Muscle of leg (tissue), 16 donors: Measurements from ENCODE around the gene RGS3. TPM values are rescaled to one million over a fixed set of nuclear protein-coding genes. Genes with fewer than 3 reads are reported as not detected.

Experiments used
- DNase-seq: peaks from one replicate; pipeline ENCODE4 v3.0.0; 2013
- H3K27ac ChIP-seq: one replicate; pipeline ENCODE4 v1.5.1; 2013; ENCODE audit warnings: mild to moderate bottlenecking, low read length, control low read depth
- H3K27me3 ChIP-seq: one replicate; pipeline ENCODE4 v1.6.1; 2013; ENCODE audit warnings: low read length; ENCODE audit not compliant: control insufficient read depth, insufficient read depth
- H3K36me3 ChIP-seq: one replicate; pipeline ENCODE4 v1.6.1; 2013; ENCODE audit warnings: low read length; ENCODE audit not compliant: control insufficient read depth, insufficient read depth
- H3K4me1 ChIP-seq: one replicate; pipeline ENCODE4 v1.6.1; 2013; ENCODE audit warnings: low read length; ENCODE audit not compliant: control insufficient read depth, insufficient read depth
- H3K4me3 ChIP-seq: one replicate; pipeline ENCODE4 v1.5.1; 2013; ENCODE audit warnings: low read length, control low read depth
- H3K9me3 ChIP-seq: replicated peaks from 2 replicates; pipeline ENCODE4 v1.6.1; 2013; ENCODE audit warnings: low read depth, low read length; ENCODE audit not compliant: control insufficient read depth
- WGBS: methylation state at CpG from one replicate; pipeline ENCODE4 v1.1.5; 2013; ENCODE audit warnings: missing lambda C conversion rate; ENCODE audit not compliant: insufficient coverage; 5-methylcytosine and 5-hydroxymethylcytosine counted together
- long read RNA-seq, 11 donors: transcript quantifications; one replicate each; lab custom pipeline, GENCODE V29; 2026
- polyA plus RNA-seq, 8 donors: library from polyadenylated mRNA; unstranded; fragments of 120-200 nt; gene quantifications; one replicate each; pipeline versions ENCODE4 v1.2.1 to v1.2.3, GENCODE V29; 2013; ENCODE audit warnings: inconsistent platforms in 1 of 8, low replicate concordance in 1 of 8; ENCODE audit not compliant: insufficient read length in 8 of 8, insufficient read depth in 1 of 8
- total RNA-seq: library from RNA; stranded (reverse); fragments of 120-200 nt; gene quantifications from one replicate; pipeline ENCODE4 v1.2.4, GENCODE V29; 2013

Gene RGS3
- 52.4 TPM for total RNA-seq
- 10 to 100 TPM; 38.0 to 63.3 (median 49.0) TPM for polyA plus RNA-seq
- long read RNA-seq, donor 1, partial matches to known transcripts = 0 of 5 reads
- long read RNA-seq, donor 1, other reads (novel, unspliced or antisense) = 0 of 5 reads
- long read RNA-seq, donor 2 = 0 reads
- long read RNA-seq, donor 3, full-length matches to known transcripts = 17 of 17 reads
- long read RNA-seq, donor 3, partial matches to known transcripts = 0 of 17 reads
- long read RNA-seq, donor 3, other reads (novel, unspliced or antisense) = 0 of 17 reads
- long read RNA-seq, donor 4, transcript RGS3-211 (5 exons, 2,155 nt) = major isoform, 6 of 8 reads
- long read RNA-seq, donor 4, partial matches to known transcripts = 0 of 8 reads
- long read RNA-seq, donor 4, other reads (novel, unspliced or antisense) = 0 of 8 reads
- long read RNA-seq, donor 5, full-length matches to known transcripts = 41 of 62 reads
- long read RNA-seq, donor 5, partial matches to known transcripts = 21 of 62 reads
- long read RNA-seq, donor 5, other reads (novel, unspliced or antisense) = 0 of 62 reads
- long read RNA-seq, donor 6, full-length matches to known transcripts = 46 of 62 reads
- long read RNA-seq, donor 6, partial matches to known transcripts = 16 of 62 reads
- long read RNA-seq, donor 6, other reads (novel, unspliced or antisense) = 0 of 62 reads
- long read RNA-seq, donor 7, transcript RGS3-211 (5 exons, 2,155 nt) = major isoform, 22 of 39 reads
- long read RNA-seq, donor 7, partial matches to known transcripts = 14 of 39 reads
- long read RNA-seq, donor 7, other reads (novel, unspliced or antisense) = 0 of 39 reads
- long read RNA-seq, donor 8, transcript RGS3-211 (5 exons, 2,155 nt) = major isoform, 20 of 34 reads
- long read RNA-seq, donor 8, partial matches to known transcripts = 14 of 34 reads
- long read RNA-seq, donor 8, other reads (novel, unspliced or antisense) = 0 of 34 reads
- long read RNA-seq, donor 9, full-length matches to known transcripts = 18 of 18 reads
- long read RNA-seq, donor 9, partial matches to known transcripts = 0 of 18 reads
- long read RNA-seq, donor 9, other reads (novel, unspliced or antisense) = 0 of 18 reads
- long read RNA-seq, donor 10, full-length matches to known transcripts = 28 of 28 reads
- long read RNA-seq, donor 10, partial matches to known transcripts = 0 of 28 reads
- long read RNA-seq, donor 10, other reads (novel, unspliced or antisense) = 0 of 28 reads
- long read RNA-seq, donor 11, transcript RGS3-211 (5 exons, 2,155 nt) = major isoform, 11 of 13 reads
- long read RNA-seq, donor 11, partial matches to known transcripts = 0 of 13 reads
- long read RNA-seq, donor 11, other reads (novel, unspliced or antisense) = 0 of 13 reads

- Histone ChIP-seq H3K27me3 (peaks cover 13% of the 10 kb centered on the region), H3K4me1 (peaks cover 31% of the 10 kb centered on the region), H3K9me3 (peaks cover 3% of the 10 kb centered on the region), H3K36me3 (no peaks in the 10 kb centered on the region), H3K4me3 (peak within 1 kb of the TSS; percentile 45), H3K27ac (no peak within 1 kb of the TSS)
- peak; percentile 53 for DNase-seq
- 13% methylated on average over 46 of the region's 55 CpGs for WGBS
These were observed at the start of gene RGS3 for GRCh38 chr9:113463418-113464285. Gene RGS3, plus strand, starts transcription at chr9:113463727. Its CDS starts 76 bp downstream, at chr9:113463803.

DNA sequence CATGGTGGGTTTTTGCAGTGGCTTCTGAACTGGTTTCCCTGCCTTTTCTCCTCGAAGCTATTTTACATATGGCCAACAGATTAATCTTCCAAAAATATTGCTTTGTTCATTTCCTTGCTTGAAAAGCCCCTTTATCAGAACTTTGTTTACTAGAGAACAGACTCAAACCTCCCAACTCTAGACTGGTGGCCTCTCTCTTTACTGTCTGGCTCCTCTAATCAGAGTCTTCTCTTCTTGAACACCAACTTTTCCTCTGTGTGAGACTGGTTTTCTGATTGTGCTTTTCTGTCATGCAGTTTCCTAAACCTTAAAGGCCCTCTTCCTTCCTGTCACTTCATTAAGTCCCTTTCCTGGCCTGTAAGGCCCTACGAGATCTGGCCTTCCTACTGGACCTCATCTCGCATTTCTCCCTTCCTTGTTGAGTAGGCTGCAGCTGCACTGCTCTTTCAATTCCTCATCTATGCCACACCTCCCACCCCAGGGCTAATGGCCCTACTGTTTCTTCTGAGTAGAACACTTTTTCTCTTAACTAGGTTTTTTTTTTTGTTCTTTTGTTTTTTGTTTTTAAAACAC lies 47.3 kb upstream of the RGS3 start:
- peak; percentile 75 for DNase-seq
- Histone ChIP-seq H3K27ac (peak overlapping the region; percentile 74), H3K4me3 (no peak overlapping the region), H3K9me3 (no peaks in the 10 kb centered on the region), H3K36me3 (no peaks in the 10 kb centered on the region), H3K4me1 (peaks cover 6% of the 10 kb centered on the region), H3K27me3 (no peaks in the 10 kb centered on the region)
- 32% methylated on average over 3 of the region's 3 CpGs for WGBS

DNA sequence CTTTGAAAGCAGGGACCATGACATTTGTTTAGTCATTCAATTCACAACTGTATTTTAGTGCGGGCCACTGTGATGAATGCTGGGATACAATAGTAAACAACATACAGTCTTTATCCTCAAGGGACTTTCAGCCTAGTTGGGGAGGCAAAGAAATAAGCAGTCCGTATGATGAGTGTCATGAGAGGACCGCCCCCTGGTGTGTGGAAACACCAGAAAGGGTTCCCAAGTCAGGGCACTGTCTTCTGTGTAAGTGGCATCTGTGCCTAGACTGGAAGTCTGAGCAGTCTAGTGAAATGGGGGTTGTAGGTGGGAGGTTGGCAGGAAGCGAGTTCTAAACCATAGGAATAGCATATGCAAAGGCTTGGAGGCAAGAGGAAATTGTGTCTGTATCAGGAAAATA lies 46.2 kb upstream of the RGS3 start:
- 56% methylated on average over 3 of the region's 4 CpGs for WGBS
- H3K27ac ChIP-seq = no peak overlapping the region
- H3K4me1 ChIP-seq = no peaks in the 10 kb centered on the region
- H3K9me3 ChIP-seq = no peaks in the 10 kb centered on the region
- no peak for DNase-seq
- no peaks in the 10 kb centered on the region for H3K27me3 ChIP-seq
- H3K4me3 ChIP-seq = no peak overlapping the region
- no peaks in the 10 kb centered on the region for H3K36me3 ChIP-seq

GRCh38 chr9:113421726-113422125 lies 41.8 kb upstream of the RGS3 start:
- no peak overlapping the region for H3K4me3 ChIP-seq
- H3K4me1 ChIP-seq = no peaks in the 10 kb centered on the region
- no CpG with 5 or more reads among the region's 3 CpGs for WGBS
- no peak for DNase-seq
- no peaks in the 10 kb centered on the region for H3K9me3 ChIP-seq
- no peak overlapping the region for H3K27ac ChIP-seq
- H3K36me3 ChIP-seq = no peaks in the 10 kb centered on the region
- no peaks in the 10 kb centered on the region for H3K27me3 ChIP-seq

DNA sequence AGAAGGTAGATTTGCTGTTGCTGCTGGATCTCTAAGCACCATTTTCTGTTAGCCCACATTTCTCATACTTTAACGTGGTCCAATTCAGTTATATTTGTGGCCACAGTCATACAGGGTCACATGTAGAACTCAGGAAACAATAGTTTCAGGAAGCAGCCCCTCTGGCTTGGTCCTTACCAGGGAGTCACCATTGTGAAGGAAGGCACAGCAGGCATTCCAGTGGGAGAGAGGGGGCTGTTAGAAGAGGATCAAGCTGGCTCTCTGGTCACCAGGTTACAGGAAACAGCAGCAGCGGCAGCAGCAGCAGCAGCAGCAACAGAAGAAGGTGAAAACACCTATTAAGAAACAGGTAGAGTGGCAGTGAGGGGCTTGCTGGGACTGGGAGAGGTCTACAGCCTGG lies 38.5 kb upstream of the RGS3 start:
- H3K27me3 ChIP-seq = no peaks in the 10 kb centered on the region
- no peak for DNase-seq
- H3K36me3 ChIP-seq = no peaks in the 10 kb centered on the region
- H3K4me3 ChIP-seq = no peak overlapping the region
- no peaks in the 10 kb centered on the region for H3K9me3 ChIP-seq
- 34% methylated on average over 2 of the region's 2 CpGs for WGBS
- no peak overlapping the region for H3K27ac ChIP-seq
- no peaks in the 10 kb centered on the region for H3K4me1 ChIP-seq

DNA sequence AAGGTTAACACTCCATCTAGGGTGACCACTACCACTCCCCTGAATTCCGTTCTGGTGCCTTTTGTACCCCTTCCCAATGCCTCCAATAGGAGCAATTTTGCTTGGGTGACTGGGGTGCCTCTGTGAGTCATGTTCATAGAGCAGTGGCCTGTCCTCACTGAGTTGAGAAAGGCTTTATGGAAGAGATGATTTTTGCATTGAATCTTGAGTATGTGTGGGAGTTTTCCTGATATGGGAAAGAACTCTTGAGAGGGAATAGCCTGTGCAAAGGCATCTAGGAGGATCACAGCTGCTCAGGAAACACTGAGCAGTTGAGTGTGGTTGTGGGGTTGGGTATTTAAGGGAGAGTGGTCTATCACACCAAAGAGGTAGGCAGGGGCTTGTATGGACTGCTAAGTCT lies 36.8 kb upstream of the RGS3 start:
- no peaks in the 10 kb centered on the region for H3K9me3 ChIP-seq
- WGBS = no CpG with 5 or more reads among the region's 1 CpG

GRCh38 chr9:113427629-113428028 lies 35.9 kb upstream of the RGS3 start:
- H3K36me3 ChIP-seq = no peaks in the 10 kb centered on the region
- no peaks in the 10 kb centered on the region for H3K4me1 ChIP-seq
- H3K27ac ChIP-seq = no peak overlapping the region
- no peaks in the 10 kb centered on the region for H3K9me3 ChIP-seq
- H3K4me3 ChIP-seq = no peak overlapping the region
- 100% methylated on average over 1 of the region's 2 CpGs for WGBS
- no peaks in the 10 kb centered on the region for H3K27me3 ChIP-seq
- DNase-seq = no peak

More for the DNA sequence above, 36.8 kb upstream of the RGS3 start:
- Histone ChIP-seq H3K27me3 (no peaks in the 10 kb centered on the region), H3K27ac (no peak overlapping the region), H3K36me3 (no peaks in the 10 kb centered on the region), H3K4me1 (no peaks in the 10 kb centered on the region), H3K4me3 (no peak overlapping the region)
- no peak for DNase-seq

DNA sequence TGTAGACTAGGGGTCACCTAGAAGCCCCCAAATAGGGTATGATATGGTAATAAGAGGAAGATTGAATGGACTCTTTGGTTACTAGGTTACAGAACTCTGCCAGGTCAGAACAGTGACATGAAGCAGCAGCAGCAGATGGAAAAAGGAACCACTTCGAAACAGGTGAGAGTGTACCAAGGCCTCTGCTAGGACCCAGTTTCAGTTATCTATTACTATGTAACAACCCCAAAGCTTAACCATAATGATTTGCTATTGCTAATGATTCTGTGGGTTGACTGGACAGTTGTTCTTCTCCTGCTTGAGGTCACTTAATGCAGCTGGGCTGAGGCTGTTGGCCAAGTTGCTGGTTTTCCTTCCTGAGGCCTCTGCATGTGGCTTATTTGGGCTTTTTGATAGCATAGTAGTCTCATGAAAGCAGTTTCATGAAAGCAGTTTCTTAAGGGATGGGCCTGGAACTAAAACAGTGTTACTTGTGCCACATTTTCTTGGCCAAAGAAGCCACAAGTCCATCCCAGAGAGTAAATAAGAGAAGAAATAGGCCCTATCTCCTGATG lies 35.4 kb upstream of the RGS3 start:
- WGBS = no CpG with 5 or more reads among the region's 1 CpG
- Histone ChIP-seq H3K36me3 (no peaks in the 10 kb centered on the region), H3K9me3 (no peaks in the 10 kb centered on the region), H3K4me1 (no peaks in the 10 kb centered on the region), H3K27me3 (no peaks in the 10 kb centered on the region), H3K27ac (no peak overlapping the region), H3K4me3 (no peak overlapping the region)
- DNase-seq = peak; percentile 77

- no peak overlapping the region for H3K4me3 ChIP-seq
- H3K9me3 ChIP-seq = no peaks in the 10 kb centered on the region
- no peaks in the 10 kb centered on the region for H3K27me3 ChIP-seq
- H3K36me3 ChIP-seq = no peaks in the 10 kb centered on the region
- no peak for DNase-seq
- H3K4me1 ChIP-seq = no peaks in the 10 kb centered on the region
- H3K27ac ChIP-seq = no peak overlapping the region
These were observed 32.3 kb upstream of the RGS3 start for GRCh38 chr9:113431191-113431590.
